ENCODE results near the gene INAVA.

DNA sequence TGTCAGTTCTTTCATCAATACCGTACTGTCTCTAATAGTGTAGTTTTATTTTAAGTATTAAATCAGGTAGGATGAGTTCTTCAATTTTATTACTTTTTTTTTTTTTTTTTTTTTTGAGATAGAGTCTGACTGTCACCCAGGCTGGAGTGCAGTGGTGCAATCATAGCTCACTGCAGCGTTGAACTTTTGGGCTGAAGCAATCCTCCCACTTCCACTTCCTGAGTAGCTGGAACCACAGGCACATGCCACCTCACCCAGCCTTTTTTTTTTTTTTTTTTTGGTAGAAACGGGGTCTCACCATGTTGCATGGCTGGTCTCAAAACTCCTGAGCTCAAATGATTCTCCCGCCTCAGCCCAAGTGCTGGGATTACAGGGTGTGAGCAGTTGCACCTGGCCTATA lies 44.3 kb downstream of the INAVA start:
- no peak for TF ChIP-seq EZH2 (IDR thresholded peaks at IDR 0.05; ENCODE audit: borderline replicate concordance, low read depth, low read length, severe bottlenecking)
- TF ChIP-seq, protein P1, sequence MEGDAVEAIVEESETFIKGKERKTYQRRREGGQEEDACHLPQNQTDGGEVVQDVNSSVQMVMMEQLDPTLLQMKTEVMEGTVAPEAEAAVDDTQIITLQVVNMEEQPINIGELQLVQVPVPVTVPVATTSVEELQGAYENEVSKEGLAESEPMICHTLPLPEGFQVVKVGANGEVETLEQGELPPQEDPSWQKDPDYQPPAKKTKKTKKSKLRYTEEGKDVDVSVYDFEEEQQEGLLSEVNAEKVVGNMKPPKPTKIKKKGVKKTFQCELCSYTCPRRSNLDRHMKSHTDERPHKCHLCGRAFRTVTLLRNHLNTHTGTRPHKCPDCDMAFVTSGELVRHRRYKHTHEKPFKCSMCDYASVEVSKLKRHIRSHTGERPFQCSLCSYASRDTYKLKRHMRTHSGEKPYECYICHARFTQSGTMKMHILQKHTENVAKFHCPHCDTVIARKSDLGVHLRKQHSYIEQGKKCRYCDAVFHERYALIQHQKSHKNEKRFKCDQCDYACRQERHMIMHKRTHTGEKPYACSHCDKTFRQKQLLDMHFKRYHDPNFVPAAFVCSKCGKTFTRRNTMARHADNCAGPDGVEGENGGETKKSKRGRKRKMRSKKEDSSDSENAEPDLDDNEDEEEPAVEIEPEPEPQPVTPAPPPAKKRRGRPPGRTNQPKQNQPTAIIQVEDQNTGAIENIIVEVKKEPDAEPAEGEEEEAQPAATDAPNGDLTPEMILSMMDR (IDR thresholded peaks at IDR 0.05; ENCODE audit: borderline replicate concordance, extremely low read depth, low read length, poor library complexity, severe bottlenecking): no peak

Data from DND-41 (cell line).